ENCODE results near the gene ZC2HC1B.
A peak's percentile ranks its signal among the peaks of the same experiment; 100 is the strongest.

Gene ZC2HC1B

GRCh38 chr6:143839196-143839595 is 25.1 kb upstream of the ZC2HC1B start:
- H2AFZ ChIP-seq (ENCODE audit: low read length) = peak overlapping the region; percentile 20
- peaks cover 4 to 8% of the 10 kb centered on the region in 2 donors for H3K9me3 ChIP-seq (replicated peaks in 1 of 2; ENCODE audit: control insufficient read depth in 2 of 2, insufficient read depth in 1 of 2, low read depth in 1 of 2, low read length in 2 of 2)
- no peak overlapping the region for H2BK12ac ChIP-seq (ENCODE audit: low read length)
- H2AK5ac ChIP-seq (ENCODE audit: low read depth, low read length) = no peak overlapping the region
- H3K79me1 ChIP-seq (ENCODE audit: low read depth, low read length) = peaks cover 4% of the 10 kb centered on the region
- no peaks in the 10 kb centered on the region for H3K36me3 ChIP-seq (replicated peaks in 1 of 2; ENCODE audit: control insufficient read depth in 2 of 2, insufficient read depth in 2 of 2, low read length in 2 of 2)
- H3K4me1 ChIP-seq (ENCODE audit: control insufficient read depth in 2 of 2, insufficient read depth in 1 of 2, low read depth in 1 of 2, low read length in 2 of 2) = peaks cover 1 to 4% of the 10 kb centered on the region in 2 donors
- no peak overlapping the region for H3K18ac ChIP-seq (ENCODE audit: low read length)
- no peak overlapping the region for H3K4ac ChIP-seq (ENCODE audit: low read length)
- H3K14ac ChIP-seq (ENCODE audit: low read length) = no peak overlapping the region
- H2BK15ac ChIP-seq (ENCODE audit: low read length) = no peak overlapping the region
- H3K27me3 ChIP-seq (ENCODE audit: control insufficient read depth in 3 of 3, insufficient read depth in 3 of 3, low read depth in 1 of 3, low read length in 3 of 3) = no peaks in the 10 kb centered on the region
- no peak overlapping the region for H3K27ac ChIP-seq (replicated peaks; ENCODE audit: low read length)
- no peak overlapping the region for H2BK120ac ChIP-seq (ENCODE audit: low read depth, low read length)
- no peak overlapping the region for H2BK5ac ChIP-seq (ENCODE audit: low read length)
- H3K23ac ChIP-seq (ENCODE audit: low read depth, low read length, poor library complexity) = no peak overlapping the region
- WGBS, 2 donors (ENCODE audit: extremely low coverage in 2 of 2, insufficient read length in 2 of 2, insufficient replicate concordance in 1 of 2) = no CpG with 5 or more reads among the region's 4 CpGs
- no peak overlapping the region for H3K9ac ChIP-seq (ENCODE audit: low read depth, low read length, poor library complexity)
- no peak overlapping the region for H3K4me2 ChIP-seq (ENCODE audit: insufficient read depth, low read length, poor library complexity, severe bottlenecking)
- no peak overlapping the region for H3K4me3 ChIP-seq (ENCODE audit: low read length in 2 of 2)
- no peak for DNase-seq (ENCODE audit: low spot score)
- no peak overlapping the region for H4K8ac ChIP-seq (ENCODE audit: low read depth, low read length)
- no peak overlapping the region for H4K91ac ChIP-seq (ENCODE audit: low read depth, low read length, poor library complexity)

GRCh38 chr6:143840595-143841265 is 23.5 kb upstream of the ZC2HC1B start:
- Histone ChIP-seq H3K9ac (ENCODE audit: low read depth, low read length, poor library complexity) (no peak overlapping the region), H3K4me2 (ENCODE audit: insufficient read depth, low read length, poor library complexity, severe bottlenecking) (no peak overlapping the region), H3K23ac (ENCODE audit: low read depth, low read length, poor library complexity) (no peak overlapping the region), H4K91ac (ENCODE audit: low read depth, low read length, poor library complexity) (no peak overlapping the region), H3K27ac (replicated peaks; ENCODE audit: low read length) (no peak overlapping the region), H3K18ac (ENCODE audit: low read length) (no peak overlapping the region), H2AFZ (ENCODE audit: low read length) (no peak overlapping the region), H3K4me3 (ENCODE audit: low read length in 2 of 2) (no peak overlapping the region), H2BK5ac (ENCODE audit: low read length) (no peak overlapping the region), H3K14ac (ENCODE audit: low read length) (no peak overlapping the region), H2BK12ac (ENCODE audit: low read length) (no peak overlapping the region), H3K4ac (ENCODE audit: low read length) (no peak overlapping the region), H2BK15ac (ENCODE audit: low read length) (no peak overlapping the region), H2BK120ac (ENCODE audit: low read depth, low read length) (no peak overlapping the region), H3K79me1 (ENCODE audit: low read depth, low read length) (peaks cover 4% of the 10 kb centered on the region), H3K36me3 (replicated peaks in 1 of 2; ENCODE audit: control insufficient read depth in 2 of 2, insufficient read depth in 2 of 2, low read length in 2 of 2) (peaks cover 3 to 15% of the 10 kb centered on the region in 2 donors), H3K9me3 (replicated peaks in 1 of 2; ENCODE audit: control insufficient read depth in 2 of 2, insufficient read depth in 1 of 2, low read depth in 1 of 2, low read length in 2 of 2) (peaks cover 4 to 8% of the 10 kb centered on the region in 2 donors), H4K8ac (ENCODE audit: low read depth, low read length) (no peak overlapping the region), H2AK5ac (ENCODE audit: low read depth, low read length) (no peak overlapping the region), H3K27me3 (ENCODE audit: control insufficient read depth in 3 of 3, insufficient read depth in 3 of 3, low read depth in 1 of 3, low read length in 3 of 3) (no peaks in the 10 kb centered on the region), H3K4me1 (ENCODE audit: control insufficient read depth in 2 of 2, insufficient read depth in 1 of 2, low read depth in 1 of 2, low read length in 2 of 2) (peaks cover 4% of the 10 kb centered on the region in 2 donors)
- WGBS, 2 donors (ENCODE audit: extremely low coverage in 2 of 2, insufficient read length in 2 of 2, insufficient replicate concordance in 1 of 2) = no CpG with 5 or more reads among the region's 6 CpGs
- DNase-seq (ENCODE audit: low spot score) = no peak

- Histone ChIP-seq H3K14ac (ENCODE audit: low read length) (no peak overlapping the region), H3K27me3 (ENCODE audit: control insufficient read depth in 3 of 3, insufficient read depth in 3 of 3, low read depth in 1 of 3, low read length in 3 of 3) (no peaks in the 10 kb centered on the region), H3K9me3 (replicated peaks in 1 of 2; ENCODE audit: control insufficient read depth in 2 of 2, insufficient read depth in 1 of 2, low read depth in 1 of 2, low read length in 2 of 2) (peaks cover 4 to 8% of the 10 kb centered on the region in 2 donors), H3K36me3 (replicated peaks in 1 of 2; ENCODE audit: control insufficient read depth in 2 of 2, insufficient read depth in 2 of 2, low read length in 2 of 2) (peaks cover 12 to 33% of the 10 kb centered on the region in 2 donors), H2AFZ (ENCODE audit: low read length) (peak overlapping the region; percentile 95), H2BK120ac (ENCODE audit: low read depth, low read length) (no peak overlapping the region), H3K79me1 (ENCODE audit: low read depth, low read length) (peaks cover 4% of the 10 kb centered on the region), H4K8ac (ENCODE audit: low read depth, low read length) (no peak overlapping the region), H3K4me1 (ENCODE audit: control insufficient read depth in 2 of 2, insufficient read depth in 1 of 2, low read depth in 1 of 2, low read length in 2 of 2) (peaks cover 4% of the 10 kb centered on the region in 2 donors), H2BK5ac (ENCODE audit: low read length) (peak overlapping the region; percentile 41), H3K4me3 (ENCODE audit: low read length in 2 of 2) (peak overlapping the region; percentile 96 to 99), H3K4ac (ENCODE audit: low read length) (no peak overlapping the region), H2BK15ac (ENCODE audit: low read length) (no peak overlapping the region), H4K91ac (ENCODE audit: low read depth, low read length, poor library complexity) (no peak overlapping the region), H3K23ac (ENCODE audit: low read depth, low read length, poor library complexity) (no peak overlapping the region), H3K4me2 (ENCODE audit: insufficient read depth, low read length, poor library complexity, severe bottlenecking) (peak overlapping the region; percentile 81), H2BK12ac (ENCODE audit: low read length) (no peak overlapping the region), H3K27ac (replicated peaks; ENCODE audit: low read length) (peak overlapping the region; percentile 98), H2AK5ac (ENCODE audit: low read depth, low read length) (no peak overlapping the region), H3K18ac (ENCODE audit: low read length) (no peak overlapping the region), H3K9ac (ENCODE audit: low read depth, low read length, poor library complexity) (no peak overlapping the region)
- DNase-seq (ENCODE audit: low spot score) = no peak
- no CpG with 5 or more reads among the region's 7 CpGs for WGBS, 2 donors (ENCODE audit: extremely low coverage in 2 of 2, insufficient read length in 2 of 2, insufficient replicate concordance in 1 of 2)
Observed at GRCh38 chr6:143842461-143842901, 21.8 kb upstream of the ZC2HC1B start.

- Histone ChIP-seq H3K36me3 (replicated peaks in 1 of 2; ENCODE audit: control insufficient read depth in 2 of 2, insufficient read depth in 2 of 2, low read length in 2 of 2) (peaks cover 14 to 39% of the 10 kb centered on the region in 2 donors), H3K9me3 (replicated peaks in 1 of 2; ENCODE audit: control insufficient read depth in 2 of 2, insufficient read depth in 1 of 2, low read depth in 1 of 2, low read length in 2 of 2) (peaks cover 4 to 8% of the 10 kb centered on the region in 2 donors)
Observed at GRCh38 chr6:143842902-143843676, 21.2 kb upstream of the ZC2HC1B start, which contains the start of gene LTV1. TSS of gene LTV1 (plus strand) at chr6:143843338. CDS start at chr6:143843478, 140 bp downstream.

More at GRCh38 chr6:143842902-143843676, 21.2 kb upstream of the ZC2HC1B start, which contains the start of gene LTV1:
- peaks cover 4% of the 10 kb centered on the region for H3K79me1 ChIP-seq (ENCODE audit: low read depth, low read length)
- peak within 1 kb of the TSS; percentile 94 for H3K9ac ChIP-seq (ENCODE audit: low read depth, low read length, poor library complexity)
- H3K4me3 ChIP-seq (ENCODE audit: low read length in 2 of 2) = peak within 1 kb of the TSS; percentile 96 to 99
- peaks cover 4% of the 10 kb centered on the region in 2 donors for H3K4me1 ChIP-seq (ENCODE audit: control insufficient read depth in 2 of 2, insufficient read depth in 1 of 2, low read depth in 1 of 2, low read length in 2 of 2)
- H2BK12ac ChIP-seq (ENCODE audit: low read length) = no peak within 1 kb of the TSS
- H4K8ac ChIP-seq (ENCODE audit: low read depth, low read length) = no peak within 1 kb of the TSS
- no peaks in the 10 kb centered on the region for H3K27me3 ChIP-seq (ENCODE audit: control insufficient read depth in 3 of 3, insufficient read depth in 3 of 3, low read depth in 1 of 3, low read length in 3 of 3)
- H3K23ac ChIP-seq (ENCODE audit: low read depth, low read length, poor library complexity) = peak within 1 kb of the TSS; percentile 90
- no CpG with 5 or more reads among the region's 64 CpGs for WGBS, 2 donors (ENCODE audit: extremely low coverage in 2 of 2, insufficient read length in 2 of 2, insufficient replicate concordance in 1 of 2)
- peak within 1 kb of the TSS; percentile 4 for H2BK120ac ChIP-seq (ENCODE audit: low read depth, low read length)
- H4K91ac ChIP-seq (ENCODE audit: low read depth, low read length, poor library complexity) = no peak within 1 kb of the TSS
- H3K14ac ChIP-seq (ENCODE audit: low read length) = peak within 1 kb of the TSS; percentile 91
- peak within 1 kb of the TSS; percentile 15 for H2AK5ac ChIP-seq (ENCODE audit: low read depth, low read length)
- H3K27ac ChIP-seq (replicated peaks; ENCODE audit: low read length) = peak within 1 kb of the TSS; percentile 98
- DNase-seq (ENCODE audit: low spot score) = peak; percentile 94
- H2BK5ac ChIP-seq (ENCODE audit: low read length) = peak within 1 kb of the TSS; percentile 41
- H3K4me2 ChIP-seq (ENCODE audit: insufficient read depth, low read length, poor library complexity, severe bottlenecking) = peak within 1 kb of the TSS; percentile 81
- H3K18ac ChIP-seq (ENCODE audit: low read length) = peak within 1 kb of the TSS; percentile 99
- no peak within 1 kb of the TSS for H3K4ac ChIP-seq (ENCODE audit: low read length)
- H2BK15ac ChIP-seq (ENCODE audit: low read length) = peak within 1 kb of the TSS; percentile 32
- H2AFZ ChIP-seq (ENCODE audit: low read length) = peak within 1 kb of the TSS; percentile 95
